Measurements from ENCODE around the gene WFDC6.
A peak's percentile ranks its signal among the peaks of the same experiment; 100 is the strongest.
"Not testable (repeated sequence)": the region's sequence is repeated elsewhere in the genome, so short reads cannot be mapped to it uniquely, and the experiment has no call there.

The WFDC6 gene

DNA sequence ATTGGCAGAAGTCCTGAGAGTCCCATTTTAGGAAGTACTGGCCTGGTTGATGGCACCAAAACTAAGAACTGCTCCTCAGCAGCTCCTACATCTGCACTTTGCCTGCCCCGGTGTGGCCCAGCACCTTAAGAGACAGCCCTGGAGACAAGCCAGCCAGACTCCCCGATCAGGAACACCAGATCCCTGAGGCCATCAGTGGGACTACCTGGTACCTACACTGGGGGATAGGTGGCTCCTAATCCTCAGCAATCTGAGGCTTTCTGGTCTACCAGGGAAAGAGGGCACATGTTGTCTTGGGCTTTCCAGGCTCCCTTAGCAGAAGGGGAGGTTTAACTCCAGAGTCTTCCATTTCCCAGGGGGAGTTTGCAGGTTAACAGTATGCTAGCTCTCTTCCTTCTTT is at the start of gene WFDC6:
TSS of gene WFDC6 (minus strand) at position 101 of the 400 bp plus-strand sequence. CDS start at position 26, 75 bp downstream.
- DNase-seq, result no peak

DNA sequence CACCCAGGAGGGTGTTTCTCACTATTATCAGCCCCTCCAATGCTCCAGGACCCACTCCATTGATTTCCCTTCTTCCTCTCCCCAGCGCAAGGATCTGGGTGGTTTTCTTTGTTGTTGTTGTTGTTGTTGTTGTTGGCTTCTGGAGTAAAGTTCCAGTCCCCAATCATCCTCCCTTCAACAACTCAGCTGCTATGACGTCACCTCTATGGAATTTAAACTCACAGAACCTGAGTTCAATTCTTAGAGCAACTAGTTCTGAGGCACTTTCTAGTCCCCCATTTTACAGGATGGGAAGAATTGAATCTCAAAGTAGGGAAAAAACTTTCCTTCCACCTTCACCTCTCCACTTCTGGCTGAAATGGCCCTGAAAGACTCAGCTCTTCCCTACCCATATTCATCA is 49.5 kb upstream of the WFDC6 start:
- DNase-seq, result no peak

DNA sequence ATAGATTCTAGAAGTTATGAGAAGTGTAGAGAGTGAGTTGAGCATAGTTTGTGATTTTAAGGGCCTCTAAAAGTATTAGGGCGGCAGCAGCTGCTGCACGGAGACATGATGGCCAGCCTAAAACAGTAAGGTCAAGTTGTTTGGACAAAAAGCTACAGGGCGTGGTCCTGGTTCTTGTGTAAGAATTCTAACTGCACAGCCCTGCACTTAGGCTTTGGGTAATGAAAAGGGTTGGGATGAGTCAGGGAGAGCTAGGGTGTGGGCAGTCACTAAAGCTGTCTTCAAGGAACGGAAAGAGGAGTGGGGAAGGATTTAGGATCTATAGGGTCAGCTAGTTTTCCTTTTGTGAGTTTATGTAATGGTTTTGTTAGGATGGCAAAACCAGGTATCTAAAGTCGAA is 46.7 kb upstream of the WFDC6 start:
- not testable (repeated sequence) for DNase-seq

DNA sequence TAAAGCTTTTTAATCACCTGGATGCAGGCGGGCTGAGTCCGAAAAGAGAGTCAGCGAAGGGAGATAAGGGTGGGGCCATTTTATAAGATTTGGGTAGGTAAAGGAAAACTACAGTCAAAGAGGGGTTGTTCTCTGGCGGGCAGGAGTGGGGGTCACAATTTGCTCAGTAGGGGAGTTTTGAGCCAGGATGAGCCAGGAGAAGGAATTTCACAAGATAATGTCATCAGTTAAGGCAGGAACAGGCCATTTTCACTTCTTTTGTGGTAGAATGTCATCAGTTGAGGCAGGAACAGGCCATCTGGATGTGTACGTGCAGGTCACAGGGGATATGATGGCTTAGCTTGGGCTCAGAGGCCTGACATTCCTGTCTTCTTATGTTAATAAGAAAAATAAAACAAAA is 45.0 kb upstream of the WFDC6 start:
- DNase-seq, result not testable (repeated sequence)

DNA sequence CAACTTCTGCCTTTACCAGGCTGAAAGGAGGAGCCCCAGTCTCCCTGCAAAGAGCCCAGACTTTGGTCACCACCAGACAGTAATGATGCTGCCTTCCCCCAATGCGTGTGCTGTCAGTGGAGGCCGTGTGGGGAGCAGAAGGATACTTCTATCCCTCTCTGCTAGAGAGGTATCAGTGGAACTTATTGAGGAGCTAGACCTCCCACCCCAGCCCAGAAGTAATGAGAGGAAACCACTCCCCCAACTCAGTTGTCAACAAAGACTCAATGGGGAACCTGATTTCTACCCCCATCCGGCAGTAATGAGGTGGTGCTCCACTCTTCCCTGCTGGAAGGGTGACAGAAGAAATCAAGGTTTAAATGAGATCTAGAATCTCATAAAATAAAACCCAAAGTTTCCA is 44.2 kb upstream of the WFDC6 start:
- DNase-seq, result no peak

DNA sequence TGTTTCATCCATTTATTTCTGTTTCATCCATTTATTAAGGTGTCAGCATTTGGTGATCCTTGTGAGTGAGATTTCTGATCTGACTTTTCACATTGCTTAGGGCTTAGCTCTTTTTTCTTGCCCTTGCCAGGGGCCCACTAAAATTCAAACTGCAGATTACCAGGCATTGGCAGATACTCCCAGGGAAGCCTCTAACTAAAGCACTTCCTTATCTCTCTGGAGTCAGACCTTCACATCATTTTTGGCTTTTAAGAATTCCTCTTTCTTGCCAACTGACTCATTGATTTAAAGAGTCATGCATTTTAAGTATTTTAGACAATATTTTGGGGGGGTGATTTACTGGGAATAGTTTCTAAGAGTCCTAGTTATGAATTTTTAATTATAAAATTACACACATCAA is 42.4 kb upstream of the WFDC6 start:
- peak; percentile 5 for DNase-seq

DNA sequence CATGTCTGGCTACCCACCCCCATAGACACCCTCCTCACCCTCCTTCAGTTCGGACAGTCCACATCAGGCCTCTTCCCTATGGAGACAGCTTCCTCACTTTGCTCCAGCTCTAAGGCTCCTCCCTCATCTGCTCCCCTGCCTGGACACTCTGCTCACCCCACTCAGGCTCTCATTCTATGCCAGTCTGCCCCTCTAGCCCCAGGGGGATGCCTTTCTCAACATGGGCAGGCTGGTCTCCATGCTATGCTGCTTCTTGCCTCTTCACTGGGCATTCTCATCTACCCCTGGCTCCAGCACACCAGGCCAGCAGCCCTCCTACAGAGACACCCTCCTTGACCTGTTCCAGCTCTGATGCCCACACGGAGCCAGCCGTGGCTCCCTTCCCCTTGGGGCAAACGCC is 39.9 kb upstream of the WFDC6 start, which contains the start of gene WFDC8:
TSS of gene WFDC8 (minus strand) at position 101 of the 400 bp plus-strand sequence. CDS start at position 64, 37 bp downstream.
- DNase-seq, result no peak

DNA sequence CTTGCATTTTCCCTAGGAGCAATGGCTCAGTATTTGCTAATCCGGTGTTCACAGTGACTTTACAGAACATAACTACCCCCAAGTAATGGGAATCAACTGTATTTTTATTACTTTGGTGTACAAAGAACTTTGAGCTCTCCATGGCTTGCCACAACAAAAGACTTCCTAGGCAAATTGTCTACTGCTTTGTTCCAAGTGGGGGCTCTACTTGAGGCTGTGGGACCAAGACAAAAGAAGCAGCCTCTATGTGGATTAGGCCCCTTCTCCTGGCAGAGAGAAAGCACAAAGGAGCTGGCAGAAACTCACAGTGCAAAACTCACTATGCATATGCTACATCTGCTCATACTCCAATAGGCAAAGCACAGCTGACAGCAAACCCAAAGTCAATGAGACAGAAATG is 38.9 kb upstream of the WFDC6 start:
- DNase-seq, result no peak

DNA sequence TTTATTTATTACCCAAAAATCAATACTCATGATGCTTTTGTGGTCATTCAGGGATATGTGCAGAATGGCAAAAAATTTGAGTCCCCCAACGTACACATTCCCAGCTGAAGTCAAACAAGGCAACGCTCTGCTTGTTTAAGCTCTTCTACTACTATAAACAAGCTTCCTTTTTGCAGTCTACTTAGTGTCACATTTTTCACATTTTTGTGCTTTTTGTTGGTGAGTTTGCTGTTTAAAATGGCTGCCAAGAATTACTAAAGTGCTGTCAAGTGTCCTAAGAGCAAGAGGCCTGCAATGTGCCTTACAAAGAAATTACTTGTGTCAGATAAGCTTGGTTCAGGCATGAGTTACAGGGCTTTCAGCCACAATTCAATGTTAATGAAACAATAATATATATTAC is 37.7 kb upstream of the WFDC6 start:
- no peak for DNase-seq

DNA sequence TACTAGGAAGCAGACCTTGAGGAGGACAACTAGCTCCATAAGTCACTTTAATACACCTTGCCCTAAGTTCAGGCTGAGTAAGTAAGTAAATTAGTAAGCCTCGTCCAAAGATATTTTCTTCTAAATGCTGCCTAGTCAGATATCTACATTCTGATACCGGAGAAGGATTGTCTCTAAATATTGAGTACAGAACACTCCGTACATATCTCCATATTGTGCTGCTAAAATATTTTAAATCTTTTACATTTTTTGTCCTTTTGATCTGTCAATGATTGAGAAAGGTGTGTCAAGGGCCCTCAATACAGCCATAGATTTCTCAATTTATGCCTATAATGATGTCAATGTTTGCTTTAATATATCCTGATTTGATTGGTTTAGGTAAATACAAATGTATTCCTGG is 36.6 kb upstream of the WFDC6 start:
- no peak for DNase-seq

DNA sequence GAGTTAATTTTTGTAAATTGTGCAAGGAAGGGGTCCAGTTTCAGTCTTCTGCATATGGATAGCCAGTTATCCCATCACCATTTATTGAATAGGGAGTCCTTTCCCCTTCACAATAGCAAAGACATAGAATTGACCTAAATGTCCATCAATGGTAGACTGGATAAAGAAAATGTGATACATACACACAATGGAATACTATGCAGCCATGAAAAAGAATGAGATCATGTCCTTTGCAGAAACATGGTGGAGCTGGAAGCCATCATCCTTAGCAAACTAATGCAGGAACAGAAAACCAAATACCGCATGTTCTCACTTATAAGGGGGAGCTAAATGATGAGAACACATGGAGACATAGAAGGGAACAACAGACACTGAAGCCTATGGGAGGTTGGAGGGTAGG is 30.4 kb upstream of the WFDC6 start:
- DNase-seq, result not testable (repeated sequence)

DNA sequence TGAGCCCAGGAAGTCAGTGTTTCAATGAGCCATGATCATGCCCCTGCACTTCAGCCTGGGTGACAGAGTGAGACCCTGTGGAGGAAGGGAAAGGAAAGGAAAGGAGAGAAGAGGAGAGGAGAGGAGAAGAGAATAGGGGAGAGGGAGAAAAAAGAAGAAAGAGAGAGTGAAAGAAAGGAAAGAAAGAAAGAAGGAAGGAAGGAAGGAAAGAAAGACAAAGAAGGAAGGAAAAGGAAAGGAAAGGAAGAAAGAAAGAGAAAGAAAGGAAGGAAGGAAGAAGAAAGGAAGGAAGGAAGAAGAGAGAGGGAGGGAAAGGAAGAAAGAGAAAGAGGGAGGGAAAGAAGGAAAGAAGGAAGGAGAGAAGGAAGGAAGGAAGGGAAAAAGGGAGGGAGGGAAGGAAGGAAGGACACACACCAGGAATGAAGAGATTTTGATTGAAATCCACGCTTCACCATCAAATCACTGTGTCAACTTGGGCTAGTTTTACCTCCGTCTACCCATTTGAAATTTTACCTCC is 25.5 kb upstream of the WFDC6 start:
- DNase-seq, result no peak

DNA sequence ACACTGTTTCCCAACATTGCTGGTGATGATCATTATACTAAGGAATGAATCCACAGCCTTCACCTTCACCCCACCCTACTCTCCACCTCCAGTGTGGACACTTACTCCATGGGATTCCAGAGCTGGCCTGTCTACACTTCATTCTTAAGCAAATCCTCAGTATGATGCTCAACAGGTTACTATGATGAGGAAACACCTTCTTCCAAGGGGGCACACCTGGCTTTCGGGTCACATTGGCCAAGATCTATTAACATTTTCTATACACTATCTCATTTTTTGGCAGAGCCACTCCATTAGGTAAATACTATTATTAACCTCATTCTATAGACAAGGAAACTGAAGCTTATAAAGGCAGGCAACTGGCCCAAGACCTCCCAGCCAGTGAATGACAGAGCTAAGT is 15.9 kb upstream of the WFDC6 start:
- no peak for DNase-seq

DNA sequence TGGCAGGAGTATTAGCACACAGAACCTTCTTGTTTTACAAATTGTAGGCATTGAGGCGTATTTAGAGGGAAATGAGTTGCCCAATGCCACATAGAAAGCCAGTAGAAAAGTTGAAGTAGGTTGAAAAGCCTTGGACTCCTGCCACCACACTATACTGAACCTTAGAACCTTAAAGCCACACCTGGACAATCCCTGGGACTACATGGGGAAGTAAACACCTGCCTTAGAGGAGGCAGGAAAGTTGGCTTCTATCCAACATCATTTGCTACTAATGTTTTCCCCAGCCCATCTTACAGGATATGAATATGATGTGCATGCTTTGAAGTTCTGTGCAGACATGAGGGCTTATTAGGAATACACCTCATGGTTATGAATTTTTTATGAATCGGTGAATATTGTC is 13.2 kb upstream of the WFDC6 start:
- no peak for DNase-seq

DNA sequence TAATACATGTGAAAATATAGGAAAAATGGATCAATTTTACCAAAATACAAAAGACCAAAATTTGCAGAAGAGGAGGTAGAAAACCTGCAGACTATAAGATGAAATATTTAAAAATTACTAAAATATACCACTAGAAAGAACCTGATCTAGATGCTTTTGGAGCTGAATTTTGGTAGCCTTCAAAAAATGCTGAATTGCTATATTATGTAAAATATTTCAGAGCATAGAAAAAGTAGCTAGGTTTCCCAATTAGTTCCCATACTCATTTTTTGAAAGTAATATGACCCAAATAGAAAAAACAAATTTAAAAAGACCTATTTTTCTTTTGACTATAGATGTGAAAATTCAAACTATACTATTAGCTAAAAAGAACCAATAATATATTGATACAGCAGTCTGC is 11.5 kb upstream of the WFDC6 start:
- no peak for DNase-seq

DNA sequence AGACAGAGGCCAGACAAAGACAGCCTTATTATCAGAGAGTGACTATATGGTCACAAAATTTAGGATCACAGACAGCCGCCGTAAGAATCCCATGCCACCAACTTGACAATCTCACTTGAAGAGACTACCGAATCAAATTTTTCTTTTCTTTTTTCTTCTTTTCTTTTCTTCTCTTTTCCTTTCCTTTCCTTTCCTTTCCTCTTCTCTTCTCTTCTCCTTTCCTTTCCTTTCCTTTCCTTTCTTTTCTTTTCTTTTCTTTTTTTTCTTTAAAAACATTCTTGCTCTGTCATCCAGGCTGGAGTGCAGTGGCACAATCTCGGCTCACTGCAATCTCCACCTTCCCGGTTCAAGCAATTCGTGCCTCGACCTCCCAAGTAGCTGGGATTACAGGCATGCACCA is 9.1 kb upstream of the WFDC6 start:
- DNase-seq, result no peak

DNA sequence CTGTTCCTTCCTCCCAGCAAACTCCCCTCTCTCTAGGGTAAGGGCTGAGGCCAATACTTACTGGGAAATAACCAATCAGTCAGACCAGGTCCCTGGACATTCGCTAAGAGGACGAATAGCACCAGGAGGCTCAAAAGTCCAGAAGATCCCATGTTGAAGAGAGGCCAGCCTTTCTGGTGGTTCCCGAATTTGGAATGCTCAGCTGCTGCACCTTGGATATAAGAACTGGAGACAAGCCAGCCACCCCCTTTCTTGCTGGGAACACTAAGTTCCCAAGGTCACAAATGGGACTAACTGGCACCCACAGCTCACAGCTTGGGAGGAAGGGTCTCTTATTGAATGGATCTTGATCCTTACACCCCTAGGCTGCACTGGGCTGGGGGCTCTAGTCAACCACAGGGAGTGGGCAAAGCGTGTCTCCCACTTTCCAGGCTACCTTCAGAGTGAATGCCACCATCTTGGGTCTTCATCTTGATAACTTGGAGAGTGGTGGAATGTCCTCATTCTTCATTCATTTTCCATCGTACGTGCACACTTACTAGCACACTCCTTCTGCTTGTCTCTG is 8.0 kb upstream of the WFDC6 start, which contains the start of gene EPPIN:
TSS of gene EPPIN (minus strand) at position 196 of the 565 bp plus-strand sequence. CDS start at position 152, 44 bp downstream.
- no peak for DNase-seq

DNA sequence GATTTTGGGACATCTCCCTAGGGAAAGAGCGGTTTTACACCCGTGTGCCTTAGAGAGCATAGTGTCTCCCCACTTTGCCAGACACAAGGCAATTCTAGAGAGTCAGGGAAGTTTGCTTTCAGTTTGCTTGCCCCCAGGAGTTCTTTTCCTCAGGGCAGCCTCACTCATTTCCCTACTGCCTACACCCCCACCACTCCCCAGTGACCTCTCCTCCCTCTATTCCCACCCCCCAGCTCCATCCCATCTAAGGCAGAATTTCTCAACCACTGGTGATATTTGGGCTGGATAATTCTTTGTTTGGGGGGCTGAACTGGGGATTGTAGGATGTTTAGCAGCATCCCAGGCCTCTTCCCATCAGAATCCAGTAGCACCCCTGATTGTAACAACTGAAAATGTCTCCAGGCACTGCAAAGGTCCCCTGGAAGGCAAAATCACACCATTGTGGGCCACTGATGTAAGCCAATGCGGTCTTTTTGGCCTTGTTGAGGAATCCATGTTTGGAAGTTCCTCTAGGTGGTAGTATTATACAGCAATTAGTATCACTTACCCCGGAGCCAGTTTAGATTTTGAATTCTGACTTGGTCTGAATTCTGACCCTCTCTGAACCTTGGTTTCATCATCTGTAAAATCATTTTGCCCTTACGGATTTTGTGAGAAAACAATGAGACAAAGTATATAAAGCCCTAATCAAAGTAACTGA is 6.6 kb upstream of the WFDC6 start:
- DNase-seq, result no peak

DNA sequence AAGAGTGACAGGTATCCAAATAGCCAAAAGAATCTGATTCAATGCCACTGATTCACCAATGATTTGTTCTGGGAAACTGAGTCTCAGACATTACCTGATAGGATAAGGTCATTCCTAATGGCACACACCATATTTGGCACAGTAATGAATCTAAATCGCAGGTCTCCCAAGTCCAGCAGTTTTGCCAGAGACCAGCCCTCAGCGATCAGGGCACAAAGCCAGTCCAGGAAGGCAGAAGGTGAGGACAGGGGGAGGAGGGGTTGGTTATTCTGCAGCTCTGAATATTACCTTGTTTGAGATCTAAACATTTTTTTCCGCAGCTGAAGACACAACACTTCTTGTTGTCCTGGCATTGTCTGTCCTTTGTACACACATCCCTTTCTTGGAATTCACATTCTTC is 6.1 kb upstream of the WFDC6 start:
- DNase-seq, result no peak

DNA sequence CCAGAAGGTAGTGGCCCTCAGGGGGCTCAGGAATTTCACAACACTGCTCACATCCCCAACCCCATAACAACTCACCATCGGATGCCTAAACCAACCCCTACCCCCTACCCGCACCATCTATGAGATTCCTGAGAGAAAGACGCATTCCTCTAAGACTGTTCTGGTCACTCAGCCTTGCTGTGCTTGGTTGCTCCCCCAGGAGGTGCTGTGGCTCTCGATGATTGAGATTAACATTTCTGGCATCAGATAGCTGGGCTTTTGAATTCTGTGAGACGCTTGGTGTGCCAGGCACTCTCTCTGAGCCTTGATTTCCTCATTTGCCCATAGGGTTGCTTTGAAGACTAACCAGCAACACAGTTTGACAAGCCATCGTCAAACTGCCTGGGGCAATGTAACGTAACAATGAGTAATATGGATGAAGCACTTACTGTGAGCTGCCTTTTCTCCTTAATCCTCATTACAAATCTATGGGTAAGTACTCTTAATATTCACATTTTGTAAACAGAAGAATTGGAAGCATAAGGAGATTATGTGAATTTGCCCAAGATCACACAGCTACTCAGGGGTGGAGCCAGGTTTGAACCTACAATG is 978 bp downstream of the WFDC6 start:
- no peak for DNase-seq

DNA sequence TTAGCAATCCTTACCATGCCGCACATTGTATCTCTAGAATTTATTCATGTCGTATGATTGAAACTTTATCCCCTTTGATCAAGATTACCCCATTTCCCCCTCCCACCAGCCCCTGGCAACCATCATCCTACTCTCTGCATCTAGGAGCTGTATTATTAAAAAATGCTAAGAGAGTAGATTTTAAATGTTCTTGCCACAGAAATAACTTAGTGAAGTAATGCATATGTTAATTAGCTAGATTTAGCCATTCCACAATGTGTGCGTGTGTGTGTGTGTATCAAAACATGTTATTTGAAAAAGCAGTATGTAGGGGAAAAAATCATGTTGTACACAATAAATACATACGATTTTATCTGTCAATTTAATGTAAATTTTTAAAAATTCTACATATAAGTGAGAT is 12.0 kb downstream of the WFDC6 start:
- DNase-seq, result no peak

DNA sequence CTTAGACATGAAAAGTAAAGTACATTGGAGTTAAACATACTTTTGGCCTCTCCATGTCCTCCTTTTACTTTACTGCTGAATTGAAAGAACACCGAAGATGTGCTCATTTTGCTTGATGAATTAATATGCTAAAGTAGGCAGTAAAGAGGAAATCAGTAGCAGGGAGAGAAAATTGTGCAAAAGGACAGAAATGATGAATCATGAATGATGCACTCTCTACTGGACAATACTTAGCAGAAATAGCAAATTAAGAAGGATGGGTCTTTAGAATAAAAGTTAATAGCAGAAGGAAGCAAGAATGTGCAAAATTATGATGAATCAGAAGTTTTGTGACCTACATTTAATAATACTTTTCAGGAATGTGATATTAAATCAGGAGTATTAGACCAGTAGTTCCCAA is 15.5 kb downstream of the WFDC6 start:
- no peak for DNase-seq

DNA sequence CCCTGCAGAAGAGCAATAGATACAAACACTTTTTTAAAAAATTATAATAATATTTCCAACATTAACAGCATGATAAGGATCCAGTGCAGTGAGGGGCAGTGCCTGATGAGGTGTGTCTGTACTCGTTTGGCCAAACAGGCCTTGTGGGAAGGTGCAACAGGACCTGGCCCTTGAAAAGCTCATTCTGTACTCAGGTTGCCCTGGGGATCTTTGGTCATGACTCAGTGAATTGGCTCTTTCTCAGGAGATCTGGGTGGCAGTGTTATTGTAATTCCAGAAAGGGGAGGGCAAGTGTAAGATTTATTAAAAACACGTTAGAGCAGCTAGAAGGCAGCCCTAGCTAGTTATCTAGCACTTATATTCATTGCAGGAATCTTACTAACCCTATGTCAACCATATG is 21.0 kb downstream of the WFDC6 start:
- no peak for DNase-seq

All from hematopoietic multipotent progenitor cell treated with erythropoietin and hydrocortisone succinate and interleukin-3 and kit ligand, for 8 days (in vitro differentiated cells).